Measurements from ENCODE around the gene GGCT. TPM values are rescaled to one million over a fixed set of nuclear protein-coding genes. Genes with fewer than 3 reads are reported as not detected.

The GGCT gene
- total and polyA plus RNA-seq, 4 experiments from 2014 or later: 11.0 to 23.2 (median 15.8) TPM

- no peaks in the 10 kb centered on the region for H3K36me3 ChIP-seq (ENCODE audit: insufficient read depth, low read length)
- Mint-ChIP-seq H3K36me3 (peaks cover 2 to 3% of the 10 kb centered on the region in 2 donors), H3K4me1 (no peaks in the 10 kb centered on the region), H3K27me3 (no peaks in the 10 kb centered on the region), H3K4me3 (no peak overlapping the region), H3K9me3 (no peaks in the 10 kb centered on the region), H3K27ac (peak overlapping the region in 2 of 7 donors; percentile 2 to 50)
- intact Hi-C loops (cut with micrococcal nuclease): no loop called here
- H3K9me3 ChIP-seq (ENCODE audit: control insufficient read depth in 1 of 2, low read length in 2 of 2): no peaks in the 10 kb centered on the region
- H3K27me3 ChIP-seq (ENCODE audit: insufficient read depth, low read length): no peaks in the 10 kb centered on the region
- no peak overlapping the region for H3K4me3 ChIP-seq (ENCODE audit: low read length in 2 of 2)
- no peak overlapping the region for H3K27ac ChIP-seq (ENCODE audit: low read depth, low read length)
- H3K4me1 ChIP-seq (ENCODE audit: insufficient read depth, low read length): no peaks in the 10 kb centered on the region
- CTCF ChIA-PET (ENCODE audit: partially characterized antibody): interaction anchor here (1.6 kb wide), 1 partner anchor 12 kb away, joined by 4 read pairs; no protein-coding TSS in a partner anchor
- POLR2A ChIA-PET (ENCODE audit: partially characterized antibody): no interaction called here
- no peak for DNase-seq
Observed at GRCh38 chr7:30515761-30516160, 11.1 kb upstream of the GGCT start.

DNA sequence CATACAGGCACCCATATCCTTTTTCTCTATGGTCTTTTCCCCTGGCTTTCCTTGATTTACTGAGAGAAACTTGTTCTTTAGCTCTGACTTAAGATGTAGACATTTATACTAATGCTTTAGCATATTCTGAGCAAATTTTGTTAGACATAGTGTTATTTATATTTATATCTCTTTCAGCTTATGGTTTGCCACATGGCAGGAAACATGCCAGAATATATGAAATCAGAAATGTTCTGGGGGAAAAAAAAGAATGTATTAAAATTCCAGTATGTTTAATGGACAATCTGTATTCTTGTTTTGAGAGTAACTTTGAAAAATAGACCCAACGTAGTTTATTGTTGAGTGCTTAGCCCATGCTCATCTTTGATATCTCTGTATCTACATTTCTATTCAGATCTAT lies 10.1 kb upstream of the GGCT start:
- Mint-ChIP-seq H3K27me3 (no peaks in the 10 kb centered on the region), H3K27ac (no peak overlapping the region), H3K36me3 (peaks cover 2 to 3% of the 10 kb centered on the region in 2 donors), H3K9me3 (no peaks in the 10 kb centered on the region), H3K4me3 (no peak overlapping the region), H3K4me1 (peaks cover 0 to 3% (median under 1%) of the 10 kb centered on the region in 4 donors)
- CTCF ChIA-PET (ENCODE audit: partially characterized antibody): interaction anchor here (1.4 kb wide), 1 partner anchor 35 kb away, joined by 3 read pairs; no protein-coding TSS in a partner anchor
- no peaks in the 10 kb centered on the region for H3K9me3 ChIP-seq (ENCODE audit: control insufficient read depth in 1 of 2, low read length in 2 of 2)
- H3K4me1 ChIP-seq (ENCODE audit: insufficient read depth, low read length): no peaks in the 10 kb centered on the region
- intact Hi-C loops (cut with micrococcal nuclease): no loop called here
- H3K27me3 ChIP-seq (ENCODE audit: insufficient read depth, low read length): no peaks in the 10 kb centered on the region
- H3K4me3 ChIP-seq (ENCODE audit: low read length in 2 of 2): no peak overlapping the region
- POLR2A ChIA-PET (ENCODE audit: partially characterized antibody): no interaction called here
- no peak overlapping the region for H3K27ac ChIP-seq (ENCODE audit: low read depth, low read length)
- DNase-seq: no peak
- no peaks in the 10 kb centered on the region for H3K36me3 ChIP-seq (ENCODE audit: insufficient read depth, low read length)

GRCh38 chr7:30514177-30514576 lies 9.5 kb upstream of the GGCT start:
- Histone ChIP-seq H3K36me3 (ENCODE audit: insufficient read depth, low read length) (no peaks in the 10 kb centered on the region), H3K4me1 (ENCODE audit: insufficient read depth, low read length) (no peaks in the 10 kb centered on the region), H3K4me3 (ENCODE audit: low read length in 2 of 2) (no peak overlapping the region), H3K27me3 (ENCODE audit: insufficient read depth, low read length) (no peaks in the 10 kb centered on the region), H3K27ac (ENCODE audit: low read depth, low read length) (no peak overlapping the region), H3K9me3 (ENCODE audit: control insufficient read depth in 1 of 2, low read length in 2 of 2) (no peaks in the 10 kb centered on the region)
- H3K4me1 Mint-ChIP-seq: peaks cover 0 to 3% (median under 1%) of the 10 kb centered on the region in 4 donors
- ChIA-PET POLR2A (ENCODE audit: partially characterized antibody) (no interaction called here), CTCF (ENCODE audit: partially characterized antibody) (interaction anchor here (1.4 kb wide), 1 partner anchor 35 kb away, joined by 3 read pairs; no protein-coding TSS in a partner anchor)
- peak overlapping the region in 1 of 7 donors; percentile 68 for H3K27ac Mint-ChIP-seq
- no peaks in the 10 kb centered on the region for H3K9me3 Mint-ChIP-seq
- H3K4me3 Mint-ChIP-seq: peak overlapping the region in 1 of 8 donors; percentile 51
- H3K27me3 Mint-ChIP-seq: no peaks in the 10 kb centered on the region
- no peak for DNase-seq
- H3K36me3 Mint-ChIP-seq: peaks cover 2 to 3% of the 10 kb centered on the region in 2 donors
- intact Hi-C loops (cut with micrococcal nuclease): no loop called here

- H3K4me1 ChIP-seq (ENCODE audit: insufficient read depth, low read length): no peaks in the 10 kb centered on the region
- no peak overlapping the region for H3K4me3 ChIP-seq (ENCODE audit: low read length in 2 of 2)
- Mint-ChIP-seq H3K36me3 (peaks cover 2 to 3% of the 10 kb centered on the region in 2 donors), H3K4me3 (peak overlapping the region in 1 of 8 donors; percentile 51), H3K9me3 (no peaks in the 10 kb centered on the region), H3K27me3 (no peaks in the 10 kb centered on the region), H3K4me1 (peaks cover 0 to 3% (median under 1%) of the 10 kb centered on the region in 4 donors), H3K27ac (peak overlapping the region in 1 of 7 donors; percentile 68)
- no peak overlapping the region for H3K27ac ChIP-seq (ENCODE audit: low read depth, low read length)
- H3K9me3 ChIP-seq (ENCODE audit: control insufficient read depth in 1 of 2, low read length in 2 of 2): no peaks in the 10 kb centered on the region
- no peaks in the 10 kb centered on the region for H3K36me3 ChIP-seq (ENCODE audit: insufficient read depth, low read length)
- no peak for DNase-seq
- intact Hi-C loops (cut with micrococcal nuclease): no loop called here
- ChIA-PET CTCF (ENCODE audit: partially characterized antibody) (interaction anchor here (4.0 kb wide), 1 partner anchor 51 kb away, joined by 27 read pairs; no protein-coding TSS in a partner anchor), POLR2A (ENCODE audit: partially characterized antibody) (no interaction called here)
- no peaks in the 10 kb centered on the region for H3K27me3 ChIP-seq (ENCODE audit: insufficient read depth, low read length)
Observed at GRCh38 chr7:30513762-30514161, 9.1 kb upstream of the GGCT start.

DNA sequence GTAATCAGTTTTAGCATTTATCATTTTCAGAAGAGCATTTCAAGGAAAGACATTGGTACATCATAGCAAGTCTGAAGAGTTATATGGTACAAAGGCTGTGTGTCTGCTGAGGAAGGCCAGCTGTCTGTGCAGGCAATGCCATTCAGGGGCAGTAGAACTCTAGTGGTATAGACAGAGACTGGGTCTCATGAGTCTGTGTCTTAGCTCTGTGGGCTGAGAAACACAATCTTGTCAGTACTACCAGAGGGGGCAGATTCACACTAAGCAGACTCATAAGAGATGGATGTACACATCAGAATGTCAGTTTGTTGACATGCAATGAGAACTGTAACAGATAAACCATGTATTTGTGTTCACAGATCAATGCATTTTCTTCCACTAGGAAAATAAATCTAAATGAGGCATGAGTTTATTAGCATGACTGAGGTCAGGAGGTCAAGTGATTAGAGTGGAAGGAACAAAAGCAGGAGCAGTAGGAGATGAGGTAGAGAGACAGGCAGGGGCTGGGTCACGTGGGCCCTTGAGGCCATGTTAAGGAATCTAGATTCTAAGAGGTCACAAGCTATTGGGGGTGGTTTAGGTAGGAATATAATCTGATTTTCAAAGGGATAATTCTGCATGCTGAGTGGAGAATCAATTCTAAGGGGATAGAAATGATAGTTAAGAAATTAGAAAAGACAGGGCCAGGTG lies 7.5 kb upstream of the GGCT start:
- Histone ChIP-seq H3K36me3 (ENCODE audit: insufficient read depth, low read length) (no peaks in the 10 kb centered on the region), H3K4me3 (ENCODE audit: low read length in 2 of 2) (no peak overlapping the region), H3K27ac (ENCODE audit: low read depth, low read length) (no peak overlapping the region), H3K27me3 (ENCODE audit: insufficient read depth, low read length) (no peaks in the 10 kb centered on the region), H3K9me3 (ENCODE audit: control insufficient read depth in 1 of 2, low read length in 2 of 2) (no peaks in the 10 kb centered on the region), H3K4me1 (ENCODE audit: insufficient read depth, low read length) (no peaks in the 10 kb centered on the region)
- DNase-seq: no peak
- Mint-ChIP-seq H3K9me3 (no peaks in the 10 kb centered on the region), H3K36me3 (peaks cover 0 to 3% of the 10 kb centered on the region in 2 donors), H3K4me1 (peaks cover 0 to 3% (median under 1%) of the 10 kb centered on the region in 4 donors), H3K27me3 (no peaks in the 10 kb centered on the region), H3K4me3 (no peak overlapping the region), H3K27ac (peak overlapping the region in 1 of 7 donors; percentile 70)
- CTCF ChIA-PET (ENCODE audit: partially characterized antibody): interaction anchor here (4.0 kb wide), 1 partner anchor 52 kb away, joined by 27 read pairs; no protein-coding TSS in a partner anchor
- POLR2A ChIA-PET (ENCODE audit: partially characterized antibody): no interaction called here
- intact Hi-C loops (cut with micrococcal nuclease): no loop called here

- Mint-ChIP-seq H3K27me3 (no peaks in the 10 kb centered on the region), H3K9me3 (no peaks in the 10 kb centered on the region), H3K27ac (no peak overlapping the region), H3K4me1 (peaks cover 0 to 5% (median under 1%) of the 10 kb centered on the region in 4 donors), H3K4me3 (no peak overlapping the region), H3K36me3 (peaks cover 0 to 3% of the 10 kb centered on the region in 2 donors)
- ChIA-PET CTCF (ENCODE audit: partially characterized antibody) (interaction anchor here (1.0 to 4.0 kb wide), 6 partner anchors 15 to 228 kb away, joined by 3 to 27 read pairs (median 6); no protein-coding TSS in a partner anchor), POLR2A (ENCODE audit: partially characterized antibody) (no interaction called here)
- no peak overlapping the region for H3K27ac ChIP-seq (ENCODE audit: low read depth, low read length)
- intact Hi-C loops (cut with micrococcal nuclease): no loop called here
- H3K36me3 ChIP-seq (ENCODE audit: insufficient read depth, low read length): no peaks in the 10 kb centered on the region
- H3K4me1 ChIP-seq (ENCODE audit: insufficient read depth, low read length): no peaks in the 10 kb centered on the region
- H3K4me3 ChIP-seq (ENCODE audit: low read length in 2 of 2): no peak overlapping the region
- no peak for DNase-seq
- no peaks in the 10 kb centered on the region for H3K27me3 ChIP-seq (ENCODE audit: insufficient read depth, low read length)
- no peaks in the 10 kb centered on the region for H3K9me3 ChIP-seq (ENCODE audit: control insufficient read depth in 1 of 2, low read length in 2 of 2)
Observed at GRCh38 chr7:30511494-30511893, 6.9 kb upstream of the GGCT start.

Data from CD4-positive, alpha-beta memory T cell (primary cell).